T-helper 1 cell treated with Interleukin-12 subunit alpha and Interleukin-12 subunit beta and Interleukin-4 antibody, amounts not matched to agents 30 μg/mL and 1 μg/mL, for 36 hours (primary cell): ENCODE data around the gene XAGE3.
"Not testable (repeated sequence)": the region's sequence is repeated elsewhere in the genome, so short reads cannot be mapped to it uniquely, and the experiment has no call there.

Experiments
- H3K27ac Mint-ChIP-seq: one replicate; pipeline ENCODE4 v1.8.0; 2021; ENCODE audit warnings: mild to moderate bottlenecking, mixed read lengths
- H3K27me3 Mint-ChIP-seq: one replicate; pipeline ENCODE4 v1.8.0; 2021; ENCODE audit warnings: low read depth, mixed read lengths
- H3K36me3 Mint-ChIP-seq: one replicate; pipeline ENCODE4 v1.8.0; 2021; ENCODE audit warnings: low read depth, mixed read lengths
- H3K4me1 Mint-ChIP-seq: one replicate; pipeline ENCODE4 v1.8.0; 2021; ENCODE audit warnings: low read depth, mixed read lengths
- H3K4me3 Mint-ChIP-seq: one replicate; pipeline ENCODE4 v1.8.0; 2021; ENCODE audit warnings: mild to moderate bottlenecking, moderate library complexity, mixed read lengths
- H3K9me3 Mint-ChIP-seq: one replicate; pipeline ENCODE4 v1.8.0; 2021; ENCODE audit warnings: mixed read lengths

The XAGE3 gene

GRCh38 chrX:52867610-52868348 lies at the start of gene XAGE3:
XAGE3 (minus strand) TSS chrX:52868083; CDS start chrX:52867133, 950 bp downstream.
- Mint-ChIP-seq H3K27me3 (peaks cover 3% of the 10 kb centered on the region), H3K36me3 (no peaks in the 10 kb centered on the region), H3K27ac (no peak within 1 kb of the TSS), H3K4me3 (no peak within 1 kb of the TSS), H3K9me3 (no peaks in the 10 kb centered on the region), H3K4me1 (no peaks in the 10 kb centered on the region)

GRCh38 chrX:52914704-52915103 lies 46.8 kb upstream of the XAGE3 start:
- not testable (repeated sequence) for H3K36me3 Mint-ChIP-seq, H3K4me1 Mint-ChIP-seq, H3K27ac Mint-ChIP-seq, H3K4me3 Mint-ChIP-seq, H3K27me3 Mint-ChIP-seq, H3K9me3 Mint-ChIP-seq

DNA sequence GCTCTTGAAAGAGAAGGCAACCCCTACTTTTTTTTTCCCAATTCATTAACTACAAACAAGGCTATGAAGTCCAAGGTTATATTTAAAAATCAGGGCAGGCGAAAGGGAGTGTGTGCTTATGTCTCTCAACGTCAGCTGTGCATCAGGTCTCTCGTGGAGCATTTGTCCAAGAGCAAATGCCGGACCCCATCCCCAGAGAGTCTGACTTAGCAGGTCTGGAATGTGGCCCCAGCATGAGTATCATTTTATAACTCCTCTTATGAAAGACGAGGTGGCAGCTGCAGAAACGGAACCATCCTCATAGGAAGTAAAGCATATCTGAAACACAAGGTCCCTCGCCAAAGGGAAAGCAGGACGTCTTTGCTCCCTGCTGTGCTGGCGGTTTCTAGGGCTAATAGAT lies 45.8 kb upstream of the XAGE3 start:
- H3K36me3 Mint-ChIP-seq, H3K27ac Mint-ChIP-seq, H3K4me1 Mint-ChIP-seq: not testable (repeated sequence)

DNA sequence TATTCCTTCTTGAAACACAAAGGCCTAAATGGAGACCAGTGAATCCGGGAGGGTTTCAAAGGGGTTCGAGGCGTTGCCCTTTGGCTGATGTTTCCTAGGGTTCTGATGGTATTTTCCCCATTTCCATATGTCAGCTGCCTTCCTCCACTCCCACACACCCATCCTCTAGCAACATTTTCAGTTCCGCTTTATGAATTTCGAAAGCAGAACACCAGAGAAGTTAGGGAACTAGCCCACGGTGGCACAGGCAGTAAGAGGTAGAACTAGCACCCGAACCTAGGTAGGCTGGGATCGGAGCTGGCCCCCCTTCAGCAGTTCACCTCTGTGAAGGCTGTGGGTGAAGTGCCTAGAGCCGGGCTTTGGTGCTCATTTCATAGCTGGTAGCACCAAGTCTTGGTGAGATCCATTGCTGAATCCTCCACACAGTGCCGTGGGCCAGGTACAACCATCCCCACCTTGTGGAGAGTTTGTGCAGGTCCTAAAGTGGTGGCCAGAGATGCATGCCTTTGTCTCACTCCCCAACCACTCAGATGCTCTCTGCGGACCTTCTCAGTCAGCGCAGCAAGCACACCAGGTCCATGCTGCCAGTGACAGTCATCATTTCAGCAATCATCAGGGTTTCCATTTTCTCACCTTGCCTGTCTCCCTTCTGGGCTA lies 41.6 kb upstream of the XAGE3 start:
- H3K36me3 Mint-ChIP-seq, H3K4me1 Mint-ChIP-seq, H3K9me3 Mint-ChIP-seq, H3K4me3 Mint-ChIP-seq, H3K27ac Mint-ChIP-seq, H3K27me3 Mint-ChIP-seq: not testable (repeated sequence)

More for the DNA sequence above, 45.8 kb upstream of the XAGE3 start:
- not testable (repeated sequence) for H3K9me3 Mint-ChIP-seq, H3K4me3 Mint-ChIP-seq, H3K27me3 Mint-ChIP-seq

DNA sequence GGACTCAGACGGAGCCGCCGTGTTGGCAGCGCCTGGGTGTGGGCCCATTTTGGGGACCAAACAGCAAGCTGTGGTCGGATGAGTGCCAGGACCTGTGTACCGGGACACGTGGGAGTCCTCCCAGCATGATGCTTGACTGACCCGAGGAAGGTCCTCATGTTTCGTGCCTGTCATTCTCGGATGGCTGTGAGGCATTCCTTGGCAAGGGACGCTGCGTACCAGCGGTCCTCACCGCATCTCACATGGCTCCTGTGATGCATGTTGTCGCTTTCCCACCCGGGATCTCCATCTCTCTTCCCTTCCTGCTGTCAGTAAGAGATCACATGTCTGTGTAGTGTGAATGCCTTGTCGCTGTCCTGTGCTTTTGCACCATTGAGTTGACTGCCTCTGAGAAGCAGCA lies 40.0 kb upstream of the XAGE3 start:
- not testable (repeated sequence) for H3K27me3 Mint-ChIP-seq, H3K4me3 Mint-ChIP-seq, H3K36me3 Mint-ChIP-seq

GRCh38 chrX:52907137-52907536 lies 39.3 kb upstream of the XAGE3 start:
- not testable (repeated sequence) for H3K27me3 Mint-ChIP-seq, H3K9me3 Mint-ChIP-seq, H3K4me3 Mint-ChIP-seq, H3K27ac Mint-ChIP-seq, H3K36me3 Mint-ChIP-seq, H3K4me1 Mint-ChIP-seq

More for the DNA sequence above, 40.0 kb upstream of the XAGE3 start:
- H3K9me3 Mint-ChIP-seq, H3K4me1 Mint-ChIP-seq, H3K27ac Mint-ChIP-seq: not testable (repeated sequence)

- H3K27me3 Mint-ChIP-seq, H3K27ac Mint-ChIP-seq, H3K36me3 Mint-ChIP-seq, H3K4me1 Mint-ChIP-seq, H3K4me3 Mint-ChIP-seq, H3K9me3 Mint-ChIP-seq: not testable (repeated sequence)
These were observed 38.2 kb upstream of the XAGE3 start for GRCh38 chrX:52906072-52906471.

DNA sequence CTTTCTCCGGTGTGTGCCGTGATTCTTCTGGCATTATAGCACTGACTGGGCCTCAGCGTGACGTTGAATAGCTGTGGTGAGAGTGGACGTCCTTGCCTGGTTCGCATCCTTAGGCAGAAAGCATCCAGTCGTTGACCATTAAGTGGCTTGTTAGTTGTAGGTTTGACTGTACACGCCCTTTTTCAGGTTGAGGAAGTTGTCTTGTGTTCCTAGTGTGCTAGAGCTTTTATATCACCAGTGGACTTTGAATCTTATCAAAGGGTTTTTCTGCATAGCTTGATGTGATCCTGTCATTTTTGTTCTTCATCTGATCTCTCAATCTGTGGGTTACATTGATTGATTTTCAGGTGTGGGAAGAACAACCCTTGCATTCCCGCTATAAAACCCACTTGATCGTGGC lies 37.6 kb upstream of the XAGE3 start:
- H3K4me3 Mint-ChIP-seq, H3K9me3 Mint-ChIP-seq, H3K27ac Mint-ChIP-seq, H3K36me3 Mint-ChIP-seq, H3K27me3 Mint-ChIP-seq, H3K4me1 Mint-ChIP-seq: not testable (repeated sequence)

DNA sequence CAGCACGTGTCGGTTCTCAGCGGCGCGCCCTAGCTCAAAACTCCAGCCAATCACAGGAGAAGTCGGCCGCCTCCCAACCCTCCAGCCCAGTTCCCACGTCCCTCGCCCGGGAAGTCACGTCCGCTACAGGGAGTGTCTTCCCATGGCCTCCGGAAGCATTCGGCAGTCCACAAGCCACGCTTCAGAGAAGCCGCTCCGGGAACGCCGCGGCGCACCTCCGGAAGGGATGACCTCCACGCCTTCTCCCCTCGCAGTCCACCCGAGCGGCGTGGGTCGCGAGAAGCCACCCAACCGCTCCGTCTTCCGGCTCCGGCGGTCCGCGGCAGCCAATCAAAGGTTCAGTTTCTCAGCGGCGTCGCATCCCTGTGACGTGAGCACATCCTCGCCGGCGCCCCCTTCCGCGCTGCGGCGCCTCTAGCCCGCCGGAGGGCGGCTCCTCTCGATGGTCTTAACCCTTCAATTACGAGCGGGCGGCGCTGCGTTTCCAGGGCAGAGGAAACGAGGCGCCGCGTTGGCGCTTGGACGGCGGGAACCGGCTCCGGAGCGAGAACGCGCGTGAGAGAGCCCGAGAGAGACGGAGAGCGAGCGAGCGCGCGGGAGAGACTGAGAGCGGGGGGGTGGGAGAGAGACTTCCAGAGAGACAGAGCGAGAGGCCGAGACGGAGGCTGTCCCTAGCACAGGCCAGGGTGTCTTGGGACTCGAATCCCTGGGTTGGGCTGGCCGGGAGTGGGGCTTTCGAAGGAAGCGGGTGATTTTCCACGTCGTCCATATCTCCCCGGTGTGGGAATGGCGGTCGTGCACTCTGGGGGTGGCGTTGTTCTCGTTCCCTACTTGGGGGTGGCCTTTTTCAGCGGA lies 29.2 kb upstream of the XAGE3 start, which contains the start of gene FAM156B:
Gene FAM156B, plus strand, starts transcription at position 476 of the 855 bp plus-strand sequence. CDS start 9,896 bp downstream, outside the sequence.
- H3K4me1 Mint-ChIP-seq, H3K36me3 Mint-ChIP-seq, H3K27ac Mint-ChIP-seq, H3K4me3 Mint-ChIP-seq, H3K27me3 Mint-ChIP-seq, H3K9me3 Mint-ChIP-seq: not testable (repeated sequence)

- H3K4me3 Mint-ChIP-seq, H3K4me1 Mint-ChIP-seq, H3K36me3 Mint-ChIP-seq, H3K9me3 Mint-ChIP-seq, H3K27ac Mint-ChIP-seq, H3K27me3 Mint-ChIP-seq: not testable (repeated sequence)
These were observed 28.6 kb upstream of the XAGE3 start for GRCh38 chrX:52896438-52896837.

DNA sequence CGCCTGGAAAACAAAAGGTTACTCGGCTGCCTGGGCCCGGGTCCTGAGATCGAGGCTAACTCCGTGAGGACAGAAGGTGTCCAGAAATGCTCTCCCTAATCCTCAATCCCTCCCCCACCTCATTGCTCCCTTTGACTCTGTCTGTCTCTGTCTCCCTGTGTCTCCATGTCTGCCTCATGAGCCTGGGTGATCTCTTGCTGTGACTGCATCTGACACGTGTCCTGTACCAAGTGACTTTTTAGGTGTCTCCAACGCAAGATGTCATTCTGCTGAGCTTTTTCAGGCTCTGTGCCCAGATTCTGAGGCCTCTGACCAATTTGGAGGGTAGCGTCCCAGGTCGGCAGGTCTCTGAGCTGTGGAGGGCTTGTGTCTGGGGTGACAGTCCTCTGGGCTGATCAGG lies 20.2 kb upstream of the XAGE3 start:
- not testable (repeated sequence) for H3K9me3 Mint-ChIP-seq, H3K27ac Mint-ChIP-seq, H3K4me3 Mint-ChIP-seq, H3K36me3 Mint-ChIP-seq, H3K4me1 Mint-ChIP-seq, H3K27me3 Mint-ChIP-seq

DNA sequence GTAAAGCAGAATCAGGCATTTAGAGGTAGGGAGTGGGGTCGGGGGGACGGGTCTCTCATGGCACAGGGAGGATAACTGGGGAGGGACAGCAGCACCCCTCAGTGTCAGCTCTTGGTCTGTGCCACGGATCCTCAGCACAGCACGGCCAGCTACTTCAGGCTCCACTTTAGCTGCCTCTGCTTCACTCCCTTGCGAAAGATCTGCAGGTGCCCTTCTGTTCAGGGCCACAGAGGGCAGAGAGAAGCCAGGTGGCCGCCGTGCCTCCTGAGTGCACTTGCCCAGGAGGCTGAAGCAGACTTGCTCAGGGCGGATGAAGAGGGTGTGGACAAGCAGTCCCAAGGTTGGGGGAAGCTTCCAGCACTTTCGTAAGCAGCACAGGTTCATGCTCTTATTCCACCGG lies 19.6 kb upstream of the XAGE3 start:
- not testable (repeated sequence) for H3K4me1 Mint-ChIP-seq, H3K36me3 Mint-ChIP-seq, H3K27me3 Mint-ChIP-seq, H3K4me3 Mint-ChIP-seq, H3K27ac Mint-ChIP-seq, H3K9me3 Mint-ChIP-seq

- H3K4me1 Mint-ChIP-seq, H3K27ac Mint-ChIP-seq: not testable (repeated sequence)
These were observed 8.5 kb upstream of the XAGE3 start for GRCh38 chrX:52876386-52876785.

DNA sequence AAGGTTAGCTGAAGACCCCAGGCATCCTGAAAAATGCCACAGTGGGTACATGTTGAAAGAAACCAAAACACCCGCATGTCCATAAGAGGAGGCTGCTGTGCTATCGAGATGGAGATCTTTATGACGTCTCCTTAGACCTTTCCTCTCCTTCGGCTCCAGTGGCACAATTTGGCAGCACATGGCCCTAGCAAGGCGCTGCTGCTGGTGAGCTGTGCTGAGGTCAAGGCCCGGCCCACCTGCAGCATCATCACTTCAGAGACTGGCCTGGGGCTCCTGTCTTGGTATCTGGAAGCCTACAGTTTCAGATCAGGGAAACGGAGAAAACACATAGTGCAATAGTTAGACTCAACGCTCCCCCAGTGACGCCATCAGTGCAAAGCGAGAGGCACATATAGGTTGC lies 7.6 kb upstream of the XAGE3 start:
- not testable (repeated sequence) for H3K9me3 Mint-ChIP-seq, H3K4me3 Mint-ChIP-seq, H3K4me1 Mint-ChIP-seq, H3K36me3 Mint-ChIP-seq, H3K27me3 Mint-ChIP-seq, H3K27ac Mint-ChIP-seq

More at GRCh38 chrX:52876386-52876785, 8.5 kb upstream of the XAGE3 start:
- not testable (repeated sequence) for H3K4me3 Mint-ChIP-seq, H3K36me3 Mint-ChIP-seq, H3K9me3 Mint-ChIP-seq, H3K27me3 Mint-ChIP-seq

DNA sequence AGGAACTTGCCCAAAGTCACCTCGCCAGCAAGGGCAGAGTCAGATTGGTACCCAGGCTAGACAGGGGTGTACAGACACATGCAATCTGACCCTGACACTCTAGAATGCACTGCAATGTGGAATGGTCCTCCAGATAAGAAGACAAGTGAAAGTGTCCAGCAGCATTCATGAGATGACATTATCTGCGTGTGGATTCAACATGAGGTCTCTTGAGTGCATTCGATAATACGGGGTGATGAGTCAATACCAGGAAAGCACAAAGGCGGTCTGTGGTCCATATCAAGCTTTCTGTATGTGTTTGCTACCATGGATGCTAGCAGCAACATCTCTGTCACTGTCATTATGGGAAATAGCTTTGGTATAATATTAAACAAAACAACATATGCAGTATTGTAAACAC lies 6.8 kb upstream of the XAGE3 start:
- no peak overlapping the region for H3K27ac Mint-ChIP-seq
- H3K9me3 Mint-ChIP-seq: no peaks in the 10 kb centered on the region
- no peaks in the 10 kb centered on the region for H3K36me3 Mint-ChIP-seq
- no peaks in the 10 kb centered on the region for H3K27me3 Mint-ChIP-seq
- H3K4me3 Mint-ChIP-seq: no peak overlapping the region
- no peaks in the 10 kb centered on the region for H3K4me1 Mint-ChIP-seq
